Ovary (tissue), 9 donors: ENCODE data around the gene SLC23A2. TPM values are rescaled to one million over a fixed set of nuclear protein-coding genes. Genes with fewer than 3 reads are reported as not detected.

Experiments used
- DNase-seq, 5 donors: peaks; one replicate each; pipeline ENCODE4 v3.0.0-alpha.2; 2019 to 2020
- H3K27ac ChIP-seq, 2 donors: fragments of 200-600 bp; one replicate each; pipeline versions ENCODE4 v1.5.1 to v1.8.0; 2019 to 2022
- H3K27me3 ChIP-seq: fragments of 200-600 bp; one replicate; pipeline ENCODE4 v1.8.0; 2022
- H3K36me3 ChIP-seq: fragments of 200-600 bp; sonication (generic); one replicate; pipeline ENCODE4 v1.5.1; 2019
- H3K4me1 ChIP-seq: one replicate; pipeline ENCODE4 v1.8.1; 2013; ENCODE audit warnings: mild to moderate bottlenecking, moderate library complexity; ENCODE audit not compliant: insufficient read depth
- H3K4me3 ChIP-seq: fragments of 200-600 bp; sonication (generic); one replicate; pipeline ENCODE4 v1.5.1; 2017
- H3K9me3 ChIP-seq, 2 donors: fragments of 200-600 bp in 1 of 2; sonication (generic) in 1 of 2; one replicate each; pipeline versions ENCODE4 v1.5.1 to v1.8.1; 2013 to 2019; ENCODE audit warnings: mild to moderate bottlenecking in 1 of 2, moderate library complexity in 1 of 2
- EP300 ChIP-seq: sonication (generic); formaldehyde crosslinking; IDR thresholded peaks from one replicate; pipeline ENCODE4 v1.6.1; 2017; ENCODE audit warnings: antibody characterized with exemption
- POLR2A ChIP-seq: fragments of 450-650 bp; IDR thresholded peaks from one replicate; pipeline ENCODE4 v1.6.1; 2017; ENCODE audit warnings: antibody characterized with exemption, mild to moderate bottlenecking, moderate library complexity
- WGBS, 3 donors: extraction: QIAGEN DNeasy Blood & Tissue Kit in 1 of 3; methylation state at CpG; one replicate each; pipeline versions ENCODE4 v1.1.5 to v1.1.7; 2013 to 2017; 5-methylcytosine and 5-hydroxymethylcytosine counted together
- intact Hi-C, 4 donors: fragments of 100-400 bp; cut with DNase I; formaldehyde crosslinking; loops; one replicate each; pipeline versions ENCODE4 v1.11.0 to v1.15.1; 2022 to 2023
- polyA plus RNA-seq, 2 donors: library from polyadenylated mRNA; stranded (reverse); fragments of 200-250 nt in 1 of 2; fragments of 350-450 nt in 1 of 2; fragmentation: Illumina TruSeq in 1 of 2; extraction: RNeasy Lipid Tissue Mini Kit (QIAGEN cat#74804) in 1 of 2; gene quantifications; one replicate each; pipeline ENCODE4 v1.2.3, GENCODE V29; 2013 to 2014
- small RNA-seq: library from RNA; depleted of rRNA; stranded (forward); fragments of <200 nt; gene quantifications from one replicate; pipeline ENCODE3, GENCODE V24; 2016
- total RNA-seq, 7 donors: library from RNA; depleted of rRNA in 2 of 7; stranded (reverse); fragments of >200 nt in 2 of 7; fragmentation: NEBNext Ultra II Directional in 3 of 7; extraction: Animal tissue kit (Norgen Biotek cat#: 25700) in 3 of 7; gene quantifications; one replicate each; pipeline versions ENCODE4 v1.1.0 to v1.2.4, GENCODE V29; 2016 to 2023
- TF ChIP-seq, protein P1 (sequence below), 3 donors: fragments of 450-650 bp in 2 of 3; fragments of 200-600 bp in 1 of 3; IDR thresholded peaks; one replicate each; pipeline versions ENCODE4 v1.5.1 to v1.8.0; 2016 to 2022; ENCODE audit warnings: antibody characterized with exemption in 3 of 3, mild to moderate bottlenecking in 1 of 3
- donor health status: DM: no; HTN: no; CAD: no; lungs with moderate emphysema.
- donor health status: DM: no; HTN: no; CAD: no.
- donor health status: Bipolar disorder and iron deficiency.
- donor health status: DM: yes; HTN: yes; CAD: no.
- donor health status: DM: no; HTN: no; CAD: no.
- donor health status: DM: yes; HTN: yes; CAD: no.

Gene SLC23A2
- total and polyA plus RNA-seq, 9 donors: 28.7 to 95.6 (median 61.0) TPM

DNA sequence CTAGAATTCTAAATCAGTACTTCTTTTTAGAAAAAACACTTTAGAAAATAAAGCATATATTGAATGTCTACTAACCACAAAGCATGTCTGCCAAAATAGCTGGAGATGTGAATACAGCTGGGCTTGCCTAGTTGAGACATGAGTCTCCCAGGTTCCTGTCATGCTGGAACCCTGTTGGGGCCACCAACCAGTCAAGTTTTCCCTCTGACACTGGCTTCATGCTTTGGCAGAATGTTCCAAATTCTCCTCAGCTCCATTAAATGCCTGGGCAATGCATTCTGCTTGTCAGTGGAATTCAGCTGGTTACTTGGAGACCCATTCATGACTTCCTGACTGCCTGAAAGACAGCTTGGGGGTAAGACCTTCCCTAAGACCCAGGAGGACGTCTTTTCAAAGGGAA lies 192.4 kb downstream of the SLC23A2 start:
- no peaks in the 10 kb centered on the region for H3K9me3 ChIP-seq
- WGBS, 3 donors: 73 to 88% (median 80%) methylated on average over 1 of the region's 1 CpG
- TF ChIP-seq EP300 (no peak), POLR2A (no peak)
- TF ChIP-seq, protein P1, sequence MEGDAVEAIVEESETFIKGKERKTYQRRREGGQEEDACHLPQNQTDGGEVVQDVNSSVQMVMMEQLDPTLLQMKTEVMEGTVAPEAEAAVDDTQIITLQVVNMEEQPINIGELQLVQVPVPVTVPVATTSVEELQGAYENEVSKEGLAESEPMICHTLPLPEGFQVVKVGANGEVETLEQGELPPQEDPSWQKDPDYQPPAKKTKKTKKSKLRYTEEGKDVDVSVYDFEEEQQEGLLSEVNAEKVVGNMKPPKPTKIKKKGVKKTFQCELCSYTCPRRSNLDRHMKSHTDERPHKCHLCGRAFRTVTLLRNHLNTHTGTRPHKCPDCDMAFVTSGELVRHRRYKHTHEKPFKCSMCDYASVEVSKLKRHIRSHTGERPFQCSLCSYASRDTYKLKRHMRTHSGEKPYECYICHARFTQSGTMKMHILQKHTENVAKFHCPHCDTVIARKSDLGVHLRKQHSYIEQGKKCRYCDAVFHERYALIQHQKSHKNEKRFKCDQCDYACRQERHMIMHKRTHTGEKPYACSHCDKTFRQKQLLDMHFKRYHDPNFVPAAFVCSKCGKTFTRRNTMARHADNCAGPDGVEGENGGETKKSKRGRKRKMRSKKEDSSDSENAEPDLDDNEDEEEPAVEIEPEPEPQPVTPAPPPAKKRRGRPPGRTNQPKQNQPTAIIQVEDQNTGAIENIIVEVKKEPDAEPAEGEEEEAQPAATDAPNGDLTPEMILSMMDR (IDR thresholded peaks at IDR 0.05): no peak
- no peak overlapping the region for H3K27ac ChIP-seq
- no peaks in the 10 kb centered on the region for H3K36me3 ChIP-seq
- no peaks in the 10 kb centered on the region for H3K27me3 ChIP-seq
- no peak for DNase-seq
- no peak overlapping the region for H3K4me3 ChIP-seq
- intact Hi-C loops: no loop called here
- H3K4me1 ChIP-seq: peaks cover 8% of the 10 kb centered on the region

DNA sequence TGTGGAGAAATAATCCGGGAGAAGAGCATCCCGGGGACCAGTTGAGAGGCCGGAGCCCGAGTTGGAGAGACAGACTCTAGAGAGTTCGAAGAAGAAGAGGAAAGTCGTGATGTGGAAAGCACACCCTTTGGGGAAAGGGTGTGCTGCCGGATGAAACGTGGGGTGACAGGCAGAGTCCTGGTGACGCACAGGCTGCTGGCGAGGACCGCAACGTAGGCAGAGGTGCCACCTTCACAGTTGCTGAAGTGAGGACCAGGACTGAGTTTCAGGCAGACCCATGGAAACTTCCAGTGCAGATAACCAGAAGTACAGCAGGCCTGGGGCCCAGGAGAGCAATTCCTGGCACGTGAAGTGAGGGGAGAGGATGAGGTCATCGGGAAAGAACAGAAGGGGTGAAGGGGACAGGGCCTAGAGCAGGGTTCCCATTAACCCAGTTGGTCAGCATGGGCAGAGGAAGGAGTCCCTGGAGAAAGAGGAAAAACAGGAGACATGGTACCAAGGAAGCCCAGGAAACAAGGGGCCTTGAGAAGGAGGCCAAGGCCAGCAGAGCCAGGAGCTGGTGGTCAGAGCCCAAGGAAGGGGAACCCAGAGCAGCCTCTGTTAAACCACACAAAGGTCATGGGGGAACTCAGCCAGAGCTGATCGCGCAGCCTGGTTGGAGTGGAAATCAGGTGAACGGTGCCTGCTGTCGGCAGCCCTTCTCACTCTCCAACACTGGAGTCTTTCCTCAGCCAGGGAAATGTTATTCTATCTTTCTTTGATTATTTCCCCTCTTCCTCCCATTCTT lies 195.5 kb downstream of the SLC23A2 start:
- 67 to 80% (median 73%) methylated on average over 18 of the region's 18 CpGs for whole genome bisulfite sequencing, 3 donors
- Histone ChIP-seq H3K4me3 (no peak overlapping the region), H3K36me3 (no peaks in the 10 kb centered on the region), H3K4me1 (peaks cover 6% of the 10 kb centered on the region), H3K9me3 (no peaks in the 10 kb centered on the region), H3K27ac (no peak overlapping the region), H3K27me3 (no peaks in the 10 kb centered on the region)
- no peak for DNase-seq
- intact Hi-C loops: no loop called here
- TF ChIP-seq EP300 (no peak), POLR2A (no peak)
- TF ChIP-seq, protein P1 (IDR thresholded peaks at IDR 0.05): no peak

DNA sequence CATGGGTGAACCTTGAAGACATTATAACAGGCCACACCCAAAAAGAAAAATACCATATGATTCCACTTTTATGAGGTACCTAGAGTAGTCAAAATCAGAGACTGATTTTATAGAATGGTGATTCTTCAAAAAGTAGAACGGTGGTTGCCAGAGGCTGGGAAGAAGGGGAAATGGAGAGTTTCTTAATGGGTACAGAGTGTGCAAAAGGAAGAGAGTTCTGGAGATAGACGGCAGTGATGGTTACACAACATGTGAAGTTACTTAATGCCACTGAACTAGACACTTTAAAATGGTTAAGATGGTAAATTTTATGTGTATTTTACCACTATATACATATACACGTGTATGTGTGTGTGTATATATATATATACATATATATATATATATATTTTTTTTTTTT lies 198.8 kb downstream of the SLC23A2 start:
- Histone ChIP-seq H3K4me3 (no peak overlapping the region), H3K9me3 (no peaks in the 10 kb centered on the region), H3K36me3 (no peaks in the 10 kb centered on the region), H3K4me1 (peaks cover 6% of the 10 kb centered on the region), H3K27ac (no peak overlapping the region), H3K27me3 (no peaks in the 10 kb centered on the region)
- 78 to 89% (median 78%) methylated on average over 3 of the region's 3 CpGs for WGBS, 3 donors
- intact Hi-C loops: no loop called here
- TF ChIP-seq POLR2A (no peak), EP300 (no peak)
- TF ChIP-seq, protein P1 (IDR thresholded peaks at IDR 0.05): no peak
- no peak for DNase-seq

Small RNAs within 50 kb of the gene (small RNA-seq; reads per million reads assigned to genes)
- not detected for gene AL121890.1
- not detected for gene RF00322

Other genes with a start within 250 kb of the SLC23A2 start
- gene RASSF2, start 177.9 kb downstream of the SLC23A2 start, total RNA-seq: 10 to 100 TPM in 5 of 7 donors, 1 to 10 TPM in 2; 5.0 to 33.2 (median 19.2) TPM
- 10 to 100 TPM in 1 of 2 donors, 1 to 10 TPM in 1; 5.7 to 48.5 TPM for gene RASSF2, start 177.9 kb downstream of the SLC23A2 start, polyA plus RNA-seq
- gene TMEM230, start 111.6 kb upstream of the SLC23A2 start, total RNA-seq: 100 to 1,000 TPM in 2 of 7 donors, 10 to 100 TPM in 5; 57.7 to 119 (median 97.7) TPM
- gene TMEM230, start 111.6 kb upstream of the SLC23A2 start, polyA plus RNA-seq: 100 to 1,000 TPM; 124 to 194 TPM
- 10 to 100 TPM; 34.1 to 50.0 (median 38.8) TPM for gene PCNA, start 118.4 kb upstream of the SLC23A2 start, total RNA-seq
- 10 to 100 TPM; 42.1 to 49.0 TPM for gene PCNA, start 118.4 kb upstream of the SLC23A2 start, polyA plus RNA-seq
- gene CDS2, start 125.5 kb upstream of the SLC23A2 start, total RNA-seq: 10 to 100 TPM; 18.5 to 43.7 (median 37.6) TPM
- gene CDS2, start 125.5 kb upstream of the SLC23A2 start, polyA plus RNA-seq: 10 to 100 TPM; 11.4 to 54.6 TPM